Tibial nerve (tissue), 4 donors: ENCODE measurements around the gene MPZL1. TPM values are rescaled to one million over a fixed set of nuclear protein-coding genes. Genes with fewer than 3 reads are reported as not detected.

Source experiments
- DNase-seq, 2 donors: peaks; one replicate each; pipeline ENCODE4 v3.0.0-alpha.2; 2019; ENCODE audit warnings: low spot score in 2 of 2
- H3K27ac ChIP-seq, 4 donors: fragments of 200-600 bp; sonication (generic) in 3 of 4; one replicate each; pipeline ENCODE4 v1.5.1; 2017 to 2019; ENCODE audit warnings: mild to moderate bottlenecking in 1 of 4
- H3K27me3 ChIP-seq, 2 donors: fragments of 200-600 bp; sonication (generic) in 1 of 2; one replicate each; pipeline versions ENCODE4 v1.5.1 to v1.6.0; 2017 to 2019
- H3K36me3 ChIP-seq, 3 donors: fragments of 200-600 bp; sonication (generic); one replicate each; pipeline ENCODE4 v1.5.1; 2018 to 2019
- H3K4me1 ChIP-seq, 4 donors: fragments of 200-600 bp; sonication (generic) in 3 of 4; one replicate each; pipeline ENCODE4 v1.5.1; 2017 to 2019
- H3K4me3 ChIP-seq, 4 donors: fragments of 200-600 bp; sonication (generic) in 3 of 4; one replicate each; pipeline ENCODE4 v1.5.1; 2017 to 2019; ENCODE audit warnings: mild to moderate bottlenecking in 1 of 4, moderate library complexity in 1 of 4
- H3K9me3 ChIP-seq, 4 donors: fragments of 200-600 bp; sonication (generic) in 3 of 4; one replicate each; pipeline ENCODE4 v1.5.1; 2017 to 2019
- EP300 ChIP-seq, 2 donors: sonication (generic); formaldehyde crosslinking; IDR thresholded peaks; one replicate each; pipeline ENCODE4 v1.6.1; 2017; ENCODE audit warnings: antibody characterized with exemption in 2 of 2, mild to moderate bottlenecking in 1 of 2
- POLR2A ChIP-seq, 2 donors: fragments of 450-650 bp; IDR thresholded peaks; one replicate each; pipeline ENCODE4 v1.6.1; 2017; ENCODE audit warnings: antibody characterized with exemption in 2 of 2, mild to moderate bottlenecking in 2 of 2, moderate library complexity in 2 of 2
- WGBS, 2 donors: methylation state at CpG; one replicate each; pipeline ENCODE4 v1.1.5; 2018; 5-methylcytosine and 5-hydroxymethylcytosine counted together
- total RNA-seq, 4 donors: library from RNA; depleted of rRNA; stranded (reverse); fragments of >200 nt; gene quantifications; one replicate each; pipeline ENCODE4 v1.1.0, GENCODE V29; 2016
- TF ChIP-seq, protein P1 (sequence below), 5 experiments: fragments of 200-600 bp in 3 of 5; fragments of 450-650 bp in 2 of 5; sonication (generic) in 3 of 5; IDR thresholded peaks; one replicate each; pipeline ENCODE4 v1.5.1; 2016 to 2019; ENCODE audit warnings: antibody characterized with exemption in 5 of 5, mild to moderate bottlenecking in 3 of 5, moderate library complexity in 2 of 5

The MPZL1 gene
- total RNA-seq, 4 donors from 2014 or later = 50.1 to 76.0 (median 71.7) TPM

DNA sequence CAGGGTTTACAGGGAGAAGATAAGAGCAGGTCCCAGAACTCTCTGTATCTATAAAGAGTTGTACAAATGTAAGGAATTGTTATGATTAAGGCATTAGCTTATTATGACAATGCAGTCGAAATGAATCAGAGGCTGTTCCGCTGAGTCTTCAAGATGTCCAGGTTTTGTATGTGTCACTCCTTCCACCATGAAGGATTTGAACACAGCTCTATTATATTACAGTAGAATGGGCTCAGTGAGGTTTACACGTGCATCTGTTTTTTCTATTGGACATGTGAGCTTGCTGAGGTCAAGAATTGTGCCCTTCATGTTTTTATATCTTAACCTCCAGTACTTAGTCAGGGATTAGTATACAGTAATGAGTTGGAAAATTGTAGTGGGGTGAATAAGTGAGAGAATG, 86.3 kb downstream of the MPZL1 start:
- no peak for TF ChIP-seq EP300 (IDR thresholded peaks at IDR 0.05)
- no peak for TF ChIP-seq POLR2A (IDR thresholded peaks at IDR 0.05)
- TF ChIP-seq, protein P1, sequence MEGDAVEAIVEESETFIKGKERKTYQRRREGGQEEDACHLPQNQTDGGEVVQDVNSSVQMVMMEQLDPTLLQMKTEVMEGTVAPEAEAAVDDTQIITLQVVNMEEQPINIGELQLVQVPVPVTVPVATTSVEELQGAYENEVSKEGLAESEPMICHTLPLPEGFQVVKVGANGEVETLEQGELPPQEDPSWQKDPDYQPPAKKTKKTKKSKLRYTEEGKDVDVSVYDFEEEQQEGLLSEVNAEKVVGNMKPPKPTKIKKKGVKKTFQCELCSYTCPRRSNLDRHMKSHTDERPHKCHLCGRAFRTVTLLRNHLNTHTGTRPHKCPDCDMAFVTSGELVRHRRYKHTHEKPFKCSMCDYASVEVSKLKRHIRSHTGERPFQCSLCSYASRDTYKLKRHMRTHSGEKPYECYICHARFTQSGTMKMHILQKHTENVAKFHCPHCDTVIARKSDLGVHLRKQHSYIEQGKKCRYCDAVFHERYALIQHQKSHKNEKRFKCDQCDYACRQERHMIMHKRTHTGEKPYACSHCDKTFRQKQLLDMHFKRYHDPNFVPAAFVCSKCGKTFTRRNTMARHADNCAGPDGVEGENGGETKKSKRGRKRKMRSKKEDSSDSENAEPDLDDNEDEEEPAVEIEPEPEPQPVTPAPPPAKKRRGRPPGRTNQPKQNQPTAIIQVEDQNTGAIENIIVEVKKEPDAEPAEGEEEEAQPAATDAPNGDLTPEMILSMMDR (IDR thresholded peaks at IDR 0.05) = no peak
- WGBS, 2 donors = 57 to 64% methylated on average over 3 of the region's 3 CpGs
- Histone ChIP-seq H3K36me3 (no peaks in the 10 kb centered on the region), H3K27ac (no peak overlapping the region), H3K27me3 (no peaks in the 10 kb centered on the region), H3K9me3 (no peaks in the 10 kb centered on the region), H3K4me1 (peaks cover 0 to 5% (median 0%) of the 10 kb centered on the region in 4 donors), H3K4me3 (no peak overlapping the region)
- no peak for DNase-seq

DNA sequence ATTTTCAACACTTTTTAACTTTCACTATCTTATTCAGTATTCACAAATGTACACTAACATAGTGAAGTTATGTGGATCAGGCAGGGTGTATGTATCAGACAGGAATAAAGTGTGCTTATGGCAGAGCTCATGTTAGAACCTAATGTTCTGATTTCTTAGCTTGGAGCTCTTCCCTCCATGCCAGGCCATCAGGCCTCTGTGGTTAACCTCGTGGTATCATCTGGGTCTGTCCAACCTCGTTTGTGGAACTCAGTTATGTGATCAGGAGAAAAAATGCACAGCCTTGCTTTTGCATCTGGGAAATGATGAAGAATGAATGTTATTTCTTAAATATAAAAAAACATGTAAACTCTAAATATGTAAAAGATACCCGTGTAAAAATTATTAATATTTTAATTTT, 86.9 kb downstream of the MPZL1 start:
- no peak overlapping the region for H3K27ac ChIP-seq
- H3K36me3 ChIP-seq = no peaks in the 10 kb centered on the region
- WGBS, 2 donors = 54 to 58% methylated on average over 3 of the region's 3 CpGs

DNA sequence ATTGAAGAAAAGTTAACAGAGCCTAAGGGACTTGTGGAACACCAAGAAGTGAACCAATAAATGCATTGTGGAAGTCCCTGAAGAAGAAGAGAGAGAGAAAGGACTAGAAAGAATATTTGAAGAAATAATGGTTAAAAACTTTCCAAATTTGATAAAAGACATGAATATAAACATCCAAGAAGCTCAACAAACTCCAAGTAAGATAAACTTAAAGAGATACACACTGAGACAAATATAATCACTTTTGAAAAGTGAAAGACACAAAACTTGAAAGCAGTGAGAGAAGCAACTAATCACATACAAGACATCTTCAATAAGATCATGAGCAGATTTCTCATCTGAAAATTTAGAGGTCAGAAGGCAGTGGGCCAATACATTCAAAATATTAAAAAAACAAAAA, 91.2 kb downstream of the MPZL1 start:
- TF ChIP-seq, protein P1 (IDR thresholded peaks at IDR 0.05) = no peak
- no peak for TF ChIP-seq EP300 (IDR thresholded peaks at IDR 0.05)
- TF ChIP-seq POLR2A (IDR thresholded peaks at IDR 0.05) = no peak
- no peak overlapping the region for H3K4me3 ChIP-seq
- no peak for DNase-seq
- H3K9me3 ChIP-seq = peaks cover 0 to 14% (median 3%) of the 10 kb centered on the region in 4 donors
- no peak overlapping the region for H3K27ac ChIP-seq
- no peaks in the 10 kb centered on the region for H3K27me3 ChIP-seq
- no peaks in the 10 kb centered on the region for H3K4me1 ChIP-seq
- no peaks in the 10 kb centered on the region for H3K36me3 ChIP-seq

More for the DNA sequence above, 86.9 kb downstream of the MPZL1 start:
- H3K4me1 ChIP-seq = no peaks in the 10 kb centered on the region
- peaks cover 0 to under 1% (median 0%) of the 10 kb centered on the region in 4 donors for H3K9me3 ChIP-seq
- H3K27me3 ChIP-seq = no peaks in the 10 kb centered on the region
- DNase-seq = no peak
- TF ChIP-seq EP300 (IDR thresholded peaks at IDR 0.05) = no peak
- no peak for TF ChIP-seq POLR2A (IDR thresholded peaks at IDR 0.05)
- TF ChIP-seq, protein P1 (IDR thresholded peaks at IDR 0.05) = no peak
- H3K4me3 ChIP-seq = no peak overlapping the region

DNA sequence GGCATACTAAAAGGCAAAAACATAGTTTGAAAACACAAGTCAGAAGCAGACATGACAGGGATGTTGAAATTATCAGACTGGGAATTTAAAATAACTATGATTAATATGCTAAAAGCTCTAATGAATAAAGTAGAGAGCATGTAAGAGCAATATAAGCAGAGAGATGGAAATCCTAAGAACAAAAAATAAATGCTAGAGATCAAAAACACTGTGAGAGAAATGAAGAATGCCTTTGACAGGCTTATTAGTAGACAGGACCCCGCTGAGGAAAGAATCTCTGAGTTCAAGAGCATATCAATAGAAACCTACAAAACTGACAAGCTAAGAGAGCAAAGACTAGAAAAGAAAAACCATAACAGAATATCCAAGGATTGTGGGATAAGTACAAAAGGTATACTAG, 93.9 kb downstream of the MPZL1 start:
- 79 to 97% methylated on average over 1 of the region's 1 CpG for WGBS, 2 donors

More for the DNA sequence above, 93.9 kb downstream of the MPZL1 start:
- H3K36me3 ChIP-seq = no peaks in the 10 kb centered on the region
- H3K4me3 ChIP-seq = no peak overlapping the region
- peaks cover 0 to 12% (median 2%) of the 10 kb centered on the region in 4 donors for H3K4me1 ChIP-seq
- DNase-seq = no peak
- H3K9me3 ChIP-seq = peaks cover 0 to 14% (median 3%) of the 10 kb centered on the region in 4 donors
- no peak for TF ChIP-seq EP300 (IDR thresholded peaks at IDR 0.05)
- TF ChIP-seq, protein P1 (IDR thresholded peaks at IDR 0.05) = no peak
- no peak for TF ChIP-seq POLR2A (IDR thresholded peaks at IDR 0.05)
- no peaks in the 10 kb centered on the region for H3K27me3 ChIP-seq
- no peak overlapping the region for H3K27ac ChIP-seq
